Inflammatory macrophage treated with lipopolysaccharide for 1 hour (primary cell): ENCODE measurements around the gene FSHR.

Experiments
- DNase-seq, 2 donors: peaks; one replicate each; pipeline ENCODE4 v3.0.0-alpha.2; 2020 to 2022

Gene FSHR

DNA sequence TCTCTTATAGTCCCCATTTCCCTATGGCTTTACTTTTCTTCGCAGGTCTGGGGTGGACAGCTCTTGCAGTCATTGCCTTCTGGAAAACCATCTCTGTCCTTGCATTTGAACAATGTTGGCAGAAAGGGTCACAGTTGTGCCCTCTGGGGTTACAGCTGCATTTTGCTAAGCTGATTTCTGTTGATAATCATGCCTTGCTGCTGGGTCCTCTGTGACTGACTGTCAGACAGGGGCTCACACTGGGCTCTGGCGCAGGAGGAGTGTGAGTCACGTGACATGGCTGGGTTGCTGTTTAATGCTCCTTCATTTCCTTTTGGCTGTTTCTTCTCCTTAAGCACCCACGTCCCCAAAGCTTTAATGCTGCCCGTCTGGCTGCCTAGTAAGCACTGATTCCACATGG, 202.2 kb downstream of the FSHR start:
- DNase-seq, result no peak

DNA sequence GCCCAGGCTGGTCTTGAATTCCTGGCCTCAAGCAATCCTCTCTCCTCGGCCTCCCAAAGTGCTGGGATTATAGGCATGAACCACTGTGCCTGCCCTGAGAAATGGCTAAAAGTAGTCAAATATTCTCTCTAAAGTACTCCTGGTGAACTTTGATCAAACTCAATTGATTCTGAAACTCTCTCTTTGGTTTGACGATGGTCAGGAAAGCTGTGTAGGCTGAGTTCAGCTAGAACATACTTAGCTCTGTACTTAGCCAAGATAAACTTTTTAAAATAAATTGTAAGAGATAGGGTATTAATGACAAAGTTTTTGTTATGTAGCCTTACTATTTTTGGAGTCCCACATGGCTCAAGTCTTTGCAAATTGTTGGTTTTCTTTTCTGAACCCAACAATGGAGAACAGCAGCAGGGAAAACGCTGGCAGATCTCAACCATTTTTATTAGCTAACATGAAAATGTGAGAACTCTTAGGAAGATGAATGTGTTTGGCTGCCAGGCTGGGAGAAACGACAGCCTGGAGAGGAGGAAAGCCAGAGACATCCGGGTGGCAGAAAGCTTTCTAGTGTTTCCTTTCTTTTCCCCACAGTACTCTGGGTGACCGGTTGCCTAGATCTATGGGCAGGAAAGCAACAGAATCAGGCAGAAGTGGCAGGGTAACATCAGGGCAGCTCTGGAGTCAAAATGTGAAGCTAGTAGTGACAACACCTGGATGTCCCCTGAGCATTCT, 205.8 kb downstream of the FSHR start:
- DNase-seq, result no peak

DNA sequence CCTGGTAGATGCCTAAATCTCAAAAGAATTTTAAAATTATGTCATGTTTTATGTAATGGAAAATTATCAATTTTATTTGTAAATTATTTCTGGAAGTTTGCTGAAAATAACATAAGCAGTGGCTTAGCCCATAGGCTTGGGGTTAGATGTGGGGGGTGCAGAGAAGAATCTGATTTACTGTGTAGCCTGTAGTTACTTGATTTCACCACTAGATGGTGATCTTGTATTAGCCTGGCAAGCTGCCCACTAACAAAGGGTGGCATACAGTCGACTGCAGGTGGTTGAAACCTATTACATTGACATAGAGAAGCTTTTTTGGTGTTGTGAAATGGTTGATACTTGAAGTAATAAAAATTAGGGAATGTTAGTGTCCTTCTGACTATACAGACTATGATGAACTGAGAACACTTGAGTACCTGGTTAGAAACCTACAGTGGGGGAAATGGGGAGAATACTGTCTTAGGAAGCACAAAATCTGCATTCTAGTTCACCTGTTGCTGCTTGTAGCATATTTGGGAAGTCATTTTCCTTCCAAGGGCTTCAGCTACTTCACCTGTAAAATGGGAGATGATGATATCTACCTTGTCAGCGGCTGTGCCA, 207.8 kb downstream of the FSHR start:
- peak; percentile 13 to 63 for DNase-seq

DNA sequence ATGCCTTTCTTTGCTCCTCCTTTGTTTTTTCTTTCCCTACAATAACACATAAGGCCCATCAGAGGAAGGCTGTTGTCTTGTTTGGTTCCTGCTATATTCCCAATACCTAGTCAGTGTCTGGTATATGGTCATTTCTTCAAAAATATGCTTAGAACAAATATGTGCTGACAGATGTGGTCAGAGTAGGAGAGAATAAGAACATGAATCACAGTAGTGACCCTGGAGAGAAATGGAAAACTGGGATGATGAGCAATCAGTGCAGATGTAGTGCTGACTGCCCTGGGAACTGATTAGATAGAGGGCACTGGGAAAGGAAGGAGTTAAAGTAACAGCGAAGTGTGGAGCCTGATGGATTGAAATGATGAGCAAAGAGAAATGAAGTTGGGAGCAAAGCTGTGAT, 209.4 kb downstream of the FSHR start:
- no peak for DNase-seq

DNA sequence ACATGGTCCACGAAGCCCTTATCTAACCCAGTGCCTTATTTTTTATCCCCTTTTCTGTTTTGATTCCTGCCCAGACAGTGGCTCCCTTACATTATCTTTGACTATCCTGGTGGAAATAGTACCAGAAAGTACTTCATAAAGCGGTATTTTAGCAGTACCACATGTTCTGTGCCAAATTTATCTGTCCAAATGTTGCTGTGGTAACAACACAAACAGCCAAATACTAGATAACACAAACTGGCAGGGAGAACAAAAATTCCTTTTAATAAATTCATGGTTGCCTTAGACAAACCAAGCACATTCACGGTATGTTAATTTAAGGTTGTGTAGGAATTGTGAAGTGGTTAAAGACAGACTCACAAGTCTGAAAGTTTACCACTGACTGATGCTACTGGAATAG, 210.9 kb downstream of the FSHR start:
- DNase-seq, result no peak

DNA sequence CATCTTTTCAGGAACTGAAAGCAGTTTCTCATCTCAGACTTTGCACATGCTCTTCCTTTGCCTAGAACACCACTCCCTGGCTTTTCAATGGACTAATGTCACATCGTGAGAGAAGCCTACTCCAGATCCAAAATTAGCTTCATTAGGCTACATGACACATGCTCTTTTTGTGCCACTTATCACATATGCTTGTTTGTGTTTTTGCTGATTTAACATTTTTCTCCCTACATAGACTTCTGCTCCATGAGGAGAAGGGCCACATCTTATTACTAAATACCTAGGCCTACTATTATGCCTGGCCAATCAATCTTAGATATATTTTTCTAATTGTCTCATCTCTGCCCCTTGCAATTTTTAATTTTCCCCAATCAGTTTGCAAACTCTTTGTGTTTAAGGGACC, 212.4 kb downstream of the FSHR start:
- no peak for DNase-seq

DNA sequence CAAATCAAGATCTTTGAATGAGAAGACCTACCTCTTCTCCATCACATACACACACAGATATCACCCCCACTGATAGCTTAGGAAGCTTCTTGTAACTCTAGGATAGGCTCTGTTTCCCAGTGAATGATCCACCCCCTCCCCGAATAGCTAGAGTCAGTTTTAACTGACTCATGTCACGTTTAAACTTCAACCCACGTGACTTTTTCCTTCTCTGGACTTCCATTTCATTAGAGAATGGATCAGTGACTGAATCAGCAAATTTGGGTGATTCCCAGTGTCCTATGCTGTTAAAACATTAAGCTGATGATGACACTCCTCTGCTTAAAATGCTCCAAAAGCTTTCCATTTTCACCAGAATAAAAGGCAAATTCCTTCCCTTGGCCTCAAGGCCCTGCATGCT, 212.9 kb downstream of the FSHR start:
- no peak for DNase-seq

DNA sequence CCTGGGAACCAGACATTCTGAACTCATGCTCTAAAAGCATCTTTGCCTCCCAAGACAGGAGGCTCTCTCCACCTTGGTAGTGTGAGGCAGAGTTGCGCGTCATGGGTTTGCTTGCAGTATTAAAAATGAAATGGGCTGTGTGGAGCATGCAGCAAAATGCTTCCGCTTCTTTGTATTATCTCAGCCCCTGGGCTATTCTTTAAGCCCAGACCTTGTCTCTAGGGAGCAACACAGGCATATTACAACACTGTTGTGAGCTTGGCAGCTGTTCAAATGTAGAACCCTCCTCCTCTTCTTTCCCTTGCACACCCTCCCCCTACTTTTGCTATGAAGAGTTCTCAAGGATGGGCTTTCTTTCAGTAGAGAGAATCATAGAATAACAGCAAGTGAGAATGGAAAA, 213.7 kb downstream of the FSHR start:
- DNase-seq, result no peak

DNA sequence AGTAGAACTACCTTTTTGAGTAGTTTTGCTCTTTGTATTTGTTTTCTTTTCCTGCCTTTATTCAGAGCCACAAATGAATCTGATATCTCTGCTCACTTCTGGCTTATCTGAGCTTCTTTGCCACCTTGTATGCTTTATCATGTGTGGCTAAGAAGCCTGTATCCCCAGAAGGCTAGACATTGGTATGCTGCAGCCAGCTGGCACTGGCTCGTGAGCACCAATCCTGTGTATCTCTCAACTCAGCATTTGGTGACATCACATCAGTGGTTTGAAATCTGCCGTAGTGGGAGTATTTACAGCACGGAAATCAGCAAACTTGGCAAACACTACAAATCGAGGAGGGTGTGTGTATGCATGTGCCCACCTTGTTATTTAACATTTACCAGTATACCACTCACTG, 215.1 kb downstream of the FSHR start:
- DNase-seq, result no peak

DNA sequence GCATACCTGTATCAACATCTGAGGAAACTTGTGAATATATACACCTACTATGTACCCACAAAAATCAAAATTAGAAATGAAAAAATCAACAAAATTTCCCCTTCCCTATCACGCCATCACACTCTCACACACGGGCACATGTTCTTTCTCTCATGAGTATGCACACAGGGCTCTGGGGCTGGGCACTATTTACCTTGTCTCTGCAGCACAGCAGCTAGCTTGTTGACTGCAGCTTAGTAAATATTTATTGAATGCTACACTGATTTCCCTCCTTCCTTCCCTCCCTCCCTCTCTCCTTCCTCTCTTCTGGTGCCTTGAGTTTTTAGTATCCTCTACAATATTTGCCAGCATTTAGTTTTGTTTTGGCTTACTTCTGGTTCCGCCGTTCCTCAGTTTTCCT, 216.1 kb downstream of the FSHR start:
- no peak for DNase-seq

DNA sequence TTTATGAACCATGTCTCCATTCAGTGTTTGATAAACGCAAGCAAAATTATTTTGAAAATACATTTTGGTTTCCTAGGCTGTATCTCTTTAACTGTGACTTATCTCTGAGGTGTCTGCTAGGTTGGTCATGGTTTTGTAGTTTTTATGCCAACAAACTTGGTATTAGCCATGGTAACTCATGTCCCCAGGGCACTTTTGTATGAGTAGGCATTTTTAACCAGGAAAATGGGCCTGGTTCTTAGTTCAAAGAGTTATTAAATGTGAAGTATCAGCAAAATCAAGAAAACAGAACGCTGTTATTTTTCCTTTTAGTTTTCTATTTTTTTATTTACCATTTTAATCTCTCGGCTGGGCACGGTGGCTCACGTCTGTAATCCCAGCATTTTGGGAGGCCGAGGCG, 219.5 kb downstream of the FSHR start:
- no peak for DNase-seq

DNA sequence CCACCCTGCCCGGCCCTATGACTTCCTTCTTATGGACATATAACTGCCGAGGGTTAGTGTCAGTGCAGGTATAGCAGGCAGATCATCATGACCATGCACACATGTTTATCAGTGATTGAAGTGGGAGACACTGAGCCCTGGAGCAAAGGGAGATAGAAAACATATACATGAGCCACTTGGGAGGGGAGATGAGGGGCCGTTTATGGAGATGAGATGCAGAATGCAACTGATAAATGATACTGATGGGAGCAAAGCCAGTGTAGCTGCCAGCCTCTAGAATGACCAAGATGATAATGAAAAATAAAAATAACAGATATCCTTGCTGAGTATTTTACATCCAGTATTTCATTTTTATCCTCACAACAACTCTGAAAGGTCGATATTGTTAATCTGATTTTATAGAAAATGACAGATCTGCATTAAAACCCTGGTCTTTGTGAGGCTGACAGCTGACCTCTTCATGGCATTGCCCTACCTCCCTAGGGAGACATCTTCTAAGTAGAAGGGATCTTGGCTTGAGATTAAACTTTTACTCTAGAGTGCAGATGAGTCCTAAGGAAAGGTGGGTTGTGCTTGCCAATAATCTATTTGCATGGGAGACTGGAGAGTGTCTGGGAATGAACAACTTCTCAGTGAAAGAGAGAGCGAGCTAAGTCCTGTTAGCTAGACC, 220.4 kb downstream of the FSHR start:
- no peak for DNase-seq

DNA sequence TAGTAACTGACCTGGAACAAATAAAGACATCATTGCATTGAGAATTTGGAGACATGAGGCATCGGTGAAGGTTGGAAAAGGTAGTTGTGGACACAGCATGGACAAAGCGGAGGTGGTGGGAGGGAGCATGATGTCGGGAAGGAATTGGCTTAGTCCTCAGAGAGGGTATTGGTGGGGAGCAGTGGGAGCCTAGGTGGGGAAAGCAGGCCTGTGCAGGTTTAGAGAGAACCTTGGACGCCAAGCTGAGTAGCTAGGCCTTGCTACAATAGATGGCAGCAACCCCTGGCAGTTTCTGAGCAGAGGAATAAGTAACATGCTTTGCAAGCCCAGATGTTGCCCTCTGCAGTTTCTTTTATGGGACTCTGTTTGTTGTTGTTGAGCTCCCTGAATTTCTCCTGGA, 221.6 kb downstream of the FSHR start:
- DNase-seq, result no peak

DNA sequence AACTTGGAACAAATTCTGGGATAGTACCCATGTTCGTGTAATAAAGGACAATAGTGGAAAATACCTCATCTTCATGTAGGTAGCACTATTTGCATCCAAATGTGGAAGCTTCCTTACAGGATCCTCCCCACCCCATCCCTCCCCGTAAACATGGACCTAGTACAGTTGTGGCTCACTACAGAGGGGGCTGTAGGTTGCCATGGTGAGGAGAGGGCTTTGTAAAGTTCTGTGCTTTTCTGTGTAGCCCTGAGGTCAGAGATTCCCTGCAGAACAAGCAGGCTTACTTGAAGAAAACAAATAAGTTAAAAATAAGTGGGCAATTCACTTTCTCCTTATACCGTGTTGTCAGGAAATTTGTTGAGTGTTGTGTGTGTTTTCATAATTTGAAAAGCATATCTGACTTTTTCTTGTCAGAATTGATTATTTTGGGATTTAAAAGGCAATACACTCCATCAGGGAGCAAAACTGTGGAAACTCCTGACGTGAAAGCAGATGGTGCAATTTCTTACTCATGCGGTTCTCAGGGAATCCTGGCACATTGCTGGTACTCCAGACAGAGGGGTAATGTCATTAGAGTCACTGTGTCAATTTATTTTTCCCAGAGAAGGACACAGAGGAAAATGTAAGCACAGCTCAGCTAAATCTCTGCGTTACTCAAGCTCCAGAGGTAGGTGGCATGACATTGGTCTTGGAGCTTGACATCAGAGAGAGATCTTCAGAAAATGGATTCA, 224.6 kb downstream of the FSHR start:
- DNase-seq, result no peak

DNA sequence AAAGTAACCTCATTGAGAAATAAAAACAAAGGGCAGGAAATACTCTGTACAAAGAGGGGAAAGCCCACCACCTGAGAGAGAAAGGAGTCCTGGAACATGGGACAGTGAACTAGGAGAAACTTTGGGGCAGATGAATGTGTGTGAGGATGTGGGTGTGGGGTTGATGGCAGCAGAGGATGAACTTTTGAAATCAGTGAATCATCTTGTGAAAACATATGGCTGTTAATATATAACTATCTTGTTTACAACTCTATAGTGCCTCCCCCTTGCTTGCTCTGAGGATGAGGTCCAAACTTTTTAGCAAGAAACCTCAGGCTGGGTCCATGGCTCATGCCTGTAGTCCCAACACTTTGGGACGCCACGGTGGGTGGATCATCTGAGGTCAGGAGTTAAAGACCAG, 227.0 kb downstream of the FSHR start:
- no peak for DNase-seq

DNA sequence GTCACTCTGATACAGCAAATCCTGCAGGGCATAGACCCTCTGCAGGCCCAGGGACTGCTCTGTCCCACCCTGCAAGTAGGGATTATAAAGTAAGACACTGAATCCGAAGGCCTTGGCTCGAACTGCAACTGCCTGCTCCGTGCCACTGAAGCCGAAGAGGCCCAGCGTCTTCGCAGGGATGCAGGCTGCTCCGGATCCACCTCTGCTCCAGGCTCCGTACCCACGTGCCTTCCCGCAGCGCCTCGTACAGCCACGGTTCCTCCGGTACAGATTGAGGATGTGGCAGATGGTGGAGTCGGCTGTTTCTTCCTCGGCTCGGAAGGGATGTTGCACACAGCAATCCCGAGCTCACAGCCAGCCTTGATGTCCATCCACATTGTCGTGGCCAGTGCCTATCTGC, 238.4 kb downstream of the FSHR start:
- DNase-seq, result no peak

DNA sequence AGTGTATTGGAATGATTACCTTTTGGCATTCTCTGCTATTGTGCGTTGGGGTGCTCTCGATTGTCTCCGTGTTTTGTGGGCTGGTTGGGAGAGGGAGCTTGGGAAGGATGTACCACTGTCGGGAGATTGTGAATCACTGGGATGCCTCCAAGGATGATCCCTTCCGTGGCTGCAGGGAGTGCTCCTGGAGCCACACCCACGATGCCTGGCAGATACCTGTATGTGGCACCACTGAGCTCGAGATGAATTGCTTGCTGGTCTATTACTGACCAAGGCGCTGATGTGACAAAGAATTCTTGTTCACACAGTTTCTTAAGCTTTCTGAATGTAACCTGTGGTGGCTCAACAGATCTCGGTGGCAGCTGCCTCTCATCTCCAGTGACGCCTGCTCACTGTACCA, 239.1 kb downstream of the FSHR start:
- DNase-seq, result no peak

DNA sequence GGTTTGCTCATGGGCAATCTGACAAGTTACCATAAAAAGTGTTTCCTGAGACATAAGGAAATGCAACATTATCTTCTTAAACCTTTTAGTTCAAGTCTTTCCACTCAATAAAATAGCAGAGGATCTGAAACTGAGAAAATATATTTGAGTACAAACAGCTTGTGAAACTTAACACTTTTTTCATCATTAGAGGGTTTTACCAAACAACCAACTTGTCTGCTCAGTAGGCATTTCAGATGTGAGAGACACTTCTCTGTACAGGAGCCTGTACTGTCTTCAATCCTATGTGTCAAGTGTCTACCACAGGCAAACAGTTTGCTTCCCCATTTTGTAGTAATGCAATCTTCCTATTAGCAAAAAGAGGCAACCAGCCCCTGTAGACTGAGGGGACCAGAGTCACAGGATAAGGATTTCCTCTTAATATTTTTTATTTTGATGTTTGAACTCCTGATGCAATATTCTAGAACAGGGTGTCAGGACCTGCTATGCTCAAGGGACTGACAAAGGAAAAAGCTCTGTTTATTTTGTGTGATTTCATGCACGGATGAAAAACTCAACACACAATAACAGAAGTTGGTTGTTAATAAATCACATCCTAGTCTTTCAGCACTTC, 239.7 kb downstream of the FSHR start:
- DNase-seq, result no peak
